NOMO-1 (cell line): Measurements from ENCODE around the gene INPP4A.

ENCODE experiments used
- DNase-seq, 2 experiments: peaks; one replicate each; lab custom pipeline; 2025; ENCODE audit not compliant: unreplicated experiment in 2 of 2; lab: John Stamatoyannopoulos, UW

The INPP4A gene

GRCh38 chr2:98487806-98488189, 43.1 kb downstream of the INPP4A start:
- peak in 1 of 2 experiments; percentile 41 for DNase-seq

- no peak for DNase-seq
Measured at GRCh38 chr2:98488252-98488651, 43.6 kb downstream of the INPP4A start.

GRCh38 chr2:98489486-98489885, 44.8 kb downstream of the INPP4A start:
- DNase-seq = peak in 1 of 2 experiments; percentile 2

- DNase-seq = no peak
Measured at GRCh38 chr2:98489971-98490962, 45.6 kb downstream of the INPP4A start.

- no peak for DNase-seq
Measured at GRCh38 chr2:98492441-98492840, 47.8 kb downstream of the INPP4A start.

- no peak for DNase-seq
Measured at GRCh38 chr2:98494699-98495098, 50.0 kb downstream of the INPP4A start.

GRCh38 chr2:98496750-98497493, 52.3 kb downstream of the INPP4A start:
- DNase-seq = no peak

- no peak for DNase-seq
Measured at GRCh38 chr2:98498703-98499440, 54.2 kb downstream of the INPP4A start.

GRCh38 chr2:98500561-98500960, 55.9 kb downstream of the INPP4A start:
- no peak for DNase-seq

GRCh38 chr2:98501223-98501622, 56.6 kb downstream of the INPP4A start:
- no peak for DNase-seq

- DNase-seq = no peak
Measured at GRCh38 chr2:98501876-98502275, 57.2 kb downstream of the INPP4A start.

GRCh38 chr2:98502556-98503335, 58.1 kb downstream of the INPP4A start:
- DNase-seq = no peak

- DNase-seq = no peak
Measured at GRCh38 chr2:98503481-98504105, 58.9 kb downstream of the INPP4A start.

GRCh38 chr2:98504381-98505109, 59.9 kb downstream of the INPP4A start:
- no peak for DNase-seq

GRCh38 chr2:98505311-98505808, 60.7 kb downstream of the INPP4A start:
- DNase-seq = peak; percentile 79 to 92

GRCh38 chr2:98505971-98506664, 61.5 kb downstream of the INPP4A start:
- peak in 1 of 2 experiments; percentile 34 for DNase-seq

- no peak for DNase-seq
Measured at GRCh38 chr2:98506881-98507280, 62.2 kb downstream of the INPP4A start.

- DNase-seq = no peak
Measured at GRCh38 chr2:98507461-98507860, 62.8 kb downstream of the INPP4A start.
